HG02870 (cell line): Measurements from ENCODE around the gene LONP1.
"Not testable (repeated sequence)": the region's sequence is repeated elsewhere in the genome, so short reads cannot be mapped to it uniquely, and the experiment has no call there.

ENCODE experiments used
- ATAC-seq: cut with Tn5 transposase; IDR thresholded peaks from one replicate; pipeline ENCODE4 v1.9.1; 2021; ENCODE audit warnings: mild to moderate bottlenecking, moderate library complexity; ENCODE audit not compliant: unreplicated experiment

LONP1 gene

DNA sequence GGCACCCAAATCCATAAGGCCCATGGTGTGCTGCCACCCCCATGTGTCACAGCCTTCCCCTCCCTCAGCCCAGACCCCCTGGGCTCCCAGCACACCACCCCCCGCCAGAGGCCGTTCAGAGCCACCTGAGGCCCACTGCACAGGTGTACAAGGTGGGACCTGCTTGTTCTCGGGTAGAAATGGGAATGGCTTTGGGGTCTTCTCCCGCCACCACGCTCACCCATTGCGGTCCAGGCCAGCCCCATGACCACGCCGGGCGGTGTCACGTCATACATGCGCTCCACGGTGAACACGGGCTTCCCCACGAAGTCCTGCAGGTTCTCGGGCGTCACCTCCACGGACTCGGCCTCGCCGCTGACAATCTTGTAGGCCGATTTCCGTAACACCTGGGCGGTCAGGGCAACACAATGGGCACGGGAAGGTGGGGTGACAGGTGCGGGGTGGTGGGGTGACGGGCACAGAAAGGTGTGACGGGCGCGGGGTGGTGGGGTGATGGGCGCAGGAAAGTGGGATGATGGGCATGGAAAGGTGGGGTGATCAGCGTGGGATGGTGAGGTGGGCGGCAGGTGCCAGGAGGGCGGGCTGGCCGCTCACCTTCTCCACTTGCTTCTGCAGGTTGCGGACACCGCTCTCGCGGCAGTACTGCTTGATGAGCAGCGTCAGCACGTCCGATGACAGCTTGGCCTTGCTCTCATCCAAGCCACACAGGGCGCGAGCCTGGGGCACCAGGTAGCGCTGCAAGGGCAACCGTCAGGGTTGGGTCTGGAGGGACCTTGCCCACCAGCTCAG, 25.6 kb downstream of the LONP1 start:
- no peak for ATAC-seq

DNA sequence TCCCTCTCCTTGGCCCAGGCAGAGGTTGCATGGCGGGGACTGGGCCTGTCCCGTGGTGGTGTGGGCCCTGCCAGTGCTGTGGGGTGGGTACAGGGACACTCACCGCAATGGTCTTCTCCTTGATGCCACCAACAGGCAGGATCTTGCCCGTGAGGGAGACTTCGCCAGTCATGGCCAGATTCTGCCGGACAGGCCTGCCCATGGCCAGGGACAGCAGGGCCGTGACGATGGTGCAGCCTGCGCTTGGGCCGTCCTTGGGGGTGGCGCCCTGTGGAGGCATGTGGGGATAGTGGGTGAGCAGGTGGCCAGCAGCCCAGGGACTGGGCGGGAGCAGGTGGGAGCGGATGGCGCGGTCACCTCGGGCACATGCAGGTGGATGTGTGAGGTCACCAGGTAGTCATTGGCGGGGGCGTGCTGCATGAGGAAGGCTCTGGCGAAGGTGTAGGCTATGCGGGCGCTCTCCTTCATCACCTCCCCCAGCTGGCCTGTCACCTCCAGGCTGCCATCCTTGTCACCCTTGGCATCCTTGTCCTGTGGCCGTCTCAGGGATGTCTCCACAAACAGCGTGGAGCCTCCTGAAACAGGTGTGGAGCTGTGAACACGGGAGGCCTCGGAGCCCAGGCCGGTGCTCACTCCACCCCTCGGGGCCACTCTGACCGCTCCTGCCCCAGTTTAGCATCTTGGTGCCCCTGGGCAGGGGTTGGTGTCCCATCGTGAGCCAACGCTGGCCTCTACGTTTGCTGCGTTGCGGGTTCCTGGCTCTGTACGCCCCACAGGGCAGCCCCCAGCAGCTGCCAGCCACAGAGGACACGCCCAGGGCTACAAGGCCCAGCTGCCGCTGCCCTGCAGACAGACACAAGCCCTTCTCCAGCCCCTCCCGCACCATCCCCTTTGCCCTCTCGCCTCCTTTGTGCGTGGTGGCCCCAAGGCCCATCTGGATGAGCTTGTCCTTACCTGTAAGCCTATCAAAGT, 26.5 kb downstream of the LONP1 start:
- no peak for ATAC-seq

DNA sequence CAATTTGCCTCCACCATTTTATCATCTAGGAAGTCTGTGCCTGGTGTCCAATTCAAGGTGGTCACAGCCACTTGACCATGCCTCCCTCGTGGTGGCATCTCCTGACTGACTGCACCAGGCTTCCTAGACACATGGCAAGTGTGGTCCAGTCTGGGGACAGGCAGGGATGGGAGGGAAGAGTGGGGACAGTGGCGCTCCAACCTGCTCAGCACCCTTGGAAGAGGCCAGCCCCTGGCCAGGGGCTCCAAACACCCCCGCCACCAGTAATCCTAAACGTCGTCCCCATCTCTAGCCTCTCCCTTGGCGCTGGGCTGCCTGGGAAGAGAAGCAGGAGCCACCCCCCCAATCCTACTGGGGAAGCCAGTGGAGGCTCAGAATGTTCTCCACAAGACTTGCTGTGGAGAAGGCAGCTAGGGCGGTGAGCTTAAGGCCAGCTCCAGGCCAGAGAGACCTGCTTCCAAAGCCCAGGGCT, 27.2 kb downstream of the LONP1 start:
- no peak for ATAC-seq

DNA sequence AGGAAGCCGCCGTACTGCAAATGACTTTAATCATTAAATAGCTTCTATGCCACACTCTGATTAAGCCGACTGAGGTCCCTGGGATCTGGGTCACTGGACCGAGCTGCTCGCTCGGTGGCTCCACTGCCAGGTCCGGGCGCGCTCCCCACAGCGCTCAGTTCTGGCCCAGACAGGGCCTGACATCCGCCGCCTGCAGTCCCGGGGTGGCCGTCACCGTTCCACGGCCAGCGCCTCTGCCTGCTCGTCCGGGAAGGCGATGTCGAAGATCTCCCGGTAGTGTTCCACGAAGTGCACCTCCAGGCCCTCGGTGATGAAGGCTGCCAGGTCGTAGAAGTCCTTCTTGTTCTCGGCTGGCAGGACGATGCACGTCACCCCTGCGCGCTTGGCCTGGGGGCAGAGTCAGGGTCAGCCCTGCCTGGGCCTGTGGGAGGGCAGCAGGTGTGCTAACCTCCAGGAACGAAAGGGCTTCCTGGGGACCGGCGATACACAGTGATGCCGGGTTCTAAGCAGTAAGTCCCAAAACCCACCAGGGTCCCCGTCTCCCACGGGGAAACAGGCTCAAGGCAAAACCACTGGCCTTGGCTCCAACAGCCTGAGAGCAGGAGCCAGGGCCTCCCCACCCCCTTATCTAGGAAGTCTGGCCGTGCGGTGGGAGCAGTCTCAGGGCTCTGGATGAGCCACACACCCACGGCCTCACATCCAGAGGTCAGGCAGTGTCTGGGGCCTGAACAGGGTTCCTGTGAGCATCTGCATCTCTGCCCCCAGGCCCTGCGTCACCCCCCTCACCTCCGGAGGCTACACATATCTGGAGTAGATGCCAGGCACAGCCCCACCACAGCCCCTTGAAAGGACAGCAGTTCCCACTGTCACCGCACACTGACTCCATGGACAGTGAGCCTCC, 27.9 kb downstream of the LONP1 start:
- ATAC-seq: no peak

DNA sequence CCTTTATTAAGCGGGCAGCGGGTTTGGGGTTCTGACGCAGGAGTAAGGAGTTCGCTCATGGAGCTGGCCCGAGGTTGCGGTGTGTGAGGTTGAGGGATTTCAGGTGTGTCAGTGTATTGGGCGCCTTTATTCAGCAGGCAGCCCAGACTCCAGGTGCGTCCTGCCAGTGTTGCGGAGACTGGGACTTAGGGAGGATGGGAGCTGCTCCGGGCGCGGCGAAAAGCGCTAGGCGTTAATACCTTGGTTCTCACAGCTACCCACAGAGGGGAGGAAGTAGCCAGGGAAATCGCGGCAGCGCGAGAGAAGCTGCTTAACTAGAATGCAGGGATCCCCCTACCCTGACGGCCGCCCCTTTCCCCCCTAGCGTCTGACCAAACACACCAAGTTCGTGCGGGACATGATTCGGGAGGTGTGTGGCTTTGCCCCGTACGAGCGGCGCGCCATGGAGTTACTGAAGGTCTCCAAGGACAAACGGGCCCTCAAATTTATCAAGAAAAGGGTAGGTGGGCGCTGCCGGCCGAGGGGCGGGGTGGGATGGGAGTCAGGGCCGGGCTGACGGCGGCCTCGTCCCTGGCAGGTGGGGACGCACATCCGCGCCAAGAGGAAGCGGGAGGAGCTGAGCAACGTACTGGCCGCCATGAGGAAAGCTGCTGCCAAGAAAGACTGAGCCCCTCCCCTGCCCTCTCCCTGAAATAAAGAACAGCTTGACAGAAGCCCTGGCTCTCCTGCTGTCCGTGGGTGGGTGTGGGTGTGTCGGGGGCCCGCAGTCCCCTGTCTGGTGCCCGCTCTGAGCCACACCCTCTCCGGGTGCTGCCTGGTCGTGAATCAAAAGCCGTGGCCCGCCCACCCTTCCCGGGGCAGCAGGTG, 28.8 kb downstream of the LONP1 start:
- ATAC-seq: no peak

DNA sequence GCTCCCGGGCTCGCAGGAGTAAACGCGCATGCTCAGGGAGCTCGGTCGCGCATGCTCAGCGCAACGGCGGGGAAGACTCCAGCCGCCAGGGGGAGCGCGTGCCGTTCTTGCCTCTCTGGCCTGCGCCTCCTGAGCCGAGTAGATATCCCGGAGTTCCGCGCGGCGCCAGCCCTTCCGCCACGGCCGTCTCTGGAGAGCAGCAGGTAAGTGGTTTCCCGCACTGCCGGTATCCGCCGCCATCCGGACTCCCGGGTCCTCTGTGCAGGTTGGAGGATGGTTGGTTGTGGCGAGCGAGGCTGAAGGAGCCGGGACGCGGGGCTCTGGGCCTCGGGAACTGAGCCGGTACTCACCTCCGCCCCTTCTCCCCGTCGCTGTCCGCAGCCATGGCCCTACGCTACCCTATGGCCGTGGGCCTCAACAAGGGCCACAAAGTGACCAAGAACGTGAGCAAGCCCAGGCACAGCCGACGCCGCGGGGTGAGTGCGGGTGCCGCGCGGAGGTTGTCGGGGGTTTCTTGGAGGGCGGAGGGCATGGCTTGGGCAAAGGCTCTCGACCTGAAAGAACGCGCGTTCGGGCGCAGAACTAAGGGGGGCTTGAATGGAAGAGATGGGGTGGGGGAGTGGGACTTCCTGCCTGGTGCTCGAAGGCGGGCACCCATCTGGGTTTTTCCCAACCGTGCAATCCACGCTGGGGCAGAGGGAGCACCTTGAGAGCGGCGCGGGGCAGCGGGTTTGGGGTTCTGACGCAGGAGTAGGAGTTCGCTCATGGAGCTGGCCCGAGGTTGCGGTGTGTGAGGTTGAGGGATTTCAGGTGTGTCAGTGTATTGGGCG, 29.6 kb downstream of the LONP1 start, which contains the start of gene RPL36:
TSS of gene RPL36 (plus strand) at position 171 of the 830 bp plus-strand sequence. CDS start at position 384, 213 bp downstream.
- ATAC-seq: peak; percentile 33

DNA sequence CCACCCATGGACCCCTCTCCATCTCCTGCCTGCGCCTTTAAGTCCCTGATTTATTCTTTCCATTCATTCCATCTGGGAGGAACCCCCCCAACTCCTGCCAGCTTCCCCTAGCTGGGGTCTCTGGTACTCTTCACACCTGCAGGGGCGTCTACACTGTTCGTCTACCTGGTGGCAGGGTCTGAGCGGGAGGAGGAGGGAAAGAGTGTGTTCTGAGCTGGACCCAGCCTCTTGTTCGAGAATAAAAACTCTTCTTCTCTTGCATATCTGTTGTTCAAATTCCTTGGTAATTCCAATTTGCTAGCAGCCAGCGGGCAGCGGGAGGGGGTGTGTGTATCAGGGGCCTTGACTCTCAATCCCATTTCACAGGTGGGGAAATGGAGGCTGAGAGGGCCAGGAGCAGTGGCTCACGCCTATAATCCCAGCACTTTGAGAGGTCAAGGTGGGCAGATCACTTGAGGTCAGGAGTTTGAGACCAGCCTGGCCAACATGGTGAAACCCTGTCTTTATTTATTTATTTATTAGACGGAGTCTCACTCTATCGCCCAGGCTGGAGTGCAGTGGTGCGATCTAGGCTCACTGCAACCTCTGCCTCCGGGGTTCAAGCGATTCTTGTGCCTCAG, 31.6 kb downstream of the LONP1 start:
- not testable (repeated sequence) for ATAC-seq

DNA sequence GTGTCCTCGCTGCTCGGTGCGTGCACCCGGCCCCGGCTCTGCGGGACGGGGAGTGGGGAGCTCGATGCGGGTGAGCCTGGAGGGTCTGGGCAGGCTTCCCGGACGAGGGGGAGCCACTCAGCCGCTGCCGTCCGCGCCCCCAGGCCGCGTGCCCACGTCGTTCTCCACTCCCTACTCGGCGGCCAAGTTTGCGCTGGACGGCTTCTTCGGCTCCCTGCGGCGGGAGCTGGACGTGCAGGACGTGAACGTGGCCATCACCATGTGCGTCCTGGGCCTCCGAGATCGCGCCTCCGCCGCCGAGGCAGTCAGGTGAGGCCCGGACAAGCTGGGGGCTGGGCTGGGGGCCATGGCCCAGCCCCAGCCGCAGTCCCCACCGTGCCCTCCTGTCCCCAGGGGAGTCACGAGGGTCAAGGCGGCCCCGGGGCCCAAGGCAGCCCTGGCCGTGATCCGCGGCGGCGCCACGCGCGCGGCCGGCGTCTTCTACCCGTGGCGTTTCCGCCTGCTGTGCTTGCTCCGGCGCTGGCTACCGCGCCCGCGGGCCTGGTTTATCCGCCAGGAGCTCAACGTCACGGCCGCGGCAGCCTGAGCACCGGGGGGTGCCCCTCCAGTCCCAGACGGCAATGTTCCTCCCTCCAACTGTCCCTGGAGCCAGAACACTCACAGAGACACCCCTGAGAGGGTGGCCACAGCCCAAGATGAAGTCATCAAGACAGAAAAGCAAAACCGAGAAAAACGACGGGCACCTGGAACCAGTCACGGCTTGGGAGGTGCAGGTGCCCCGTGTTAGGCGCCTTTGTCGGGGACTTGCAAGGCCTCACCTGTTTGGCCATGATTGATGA, 32.4 kb downstream of the LONP1 start:
- no peak for ATAC-seq

DNA sequence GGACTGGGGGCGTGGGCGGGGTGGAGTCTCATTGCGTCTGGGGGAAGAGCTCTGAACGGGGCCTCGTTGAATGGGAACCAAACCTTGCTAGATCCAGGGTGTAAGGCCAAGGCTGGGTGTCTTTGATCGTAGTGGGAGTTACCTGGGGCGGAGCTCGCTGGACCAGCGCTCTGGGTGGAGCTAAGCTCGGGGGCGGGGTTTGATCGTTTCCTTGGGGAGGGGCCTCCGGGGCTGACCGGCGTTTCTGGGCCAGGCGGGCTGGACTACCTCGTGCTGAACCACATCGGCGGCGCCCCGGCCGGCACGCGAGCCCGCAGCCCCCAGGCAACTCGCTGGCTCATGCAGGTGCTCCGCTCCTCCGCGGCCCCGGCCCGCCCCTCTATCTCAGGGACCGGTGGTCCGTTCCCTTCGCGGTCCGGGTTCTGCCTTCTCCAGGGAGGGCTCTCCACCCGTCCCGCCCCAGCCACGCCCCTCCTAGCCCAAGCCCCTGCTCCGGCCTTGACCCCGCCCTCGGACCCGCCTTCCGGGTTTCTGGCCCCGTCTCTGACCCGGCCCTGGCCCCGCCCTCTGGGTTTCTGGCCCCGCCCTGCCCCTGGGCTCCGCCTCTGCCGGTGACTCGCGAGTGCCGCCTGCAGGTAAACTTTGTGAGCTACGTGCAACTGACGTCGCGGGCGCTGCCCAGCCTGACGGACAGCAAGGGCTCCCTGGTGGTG, 33.1 kb downstream of the LONP1 start:
- ATAC-seq: peak; percentile 52

DNA sequence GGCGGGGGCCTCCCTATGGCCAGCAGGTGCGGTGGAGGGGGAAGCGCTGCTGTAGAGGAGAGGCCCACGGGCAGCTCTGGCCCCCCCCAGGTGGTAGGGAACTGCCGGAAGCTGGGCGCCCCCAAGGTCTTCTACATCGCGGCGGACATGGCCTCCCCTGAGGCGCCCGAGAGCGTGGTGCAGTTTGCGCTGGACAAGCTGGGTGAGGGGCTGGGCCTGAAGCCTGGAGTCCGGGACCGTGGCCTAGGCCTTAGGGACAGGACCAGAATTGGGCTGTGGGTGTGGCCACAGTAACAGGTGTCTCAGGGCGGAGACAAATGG, 33.7 kb downstream of the LONP1 start:
- no peak for ATAC-seq

DNA sequence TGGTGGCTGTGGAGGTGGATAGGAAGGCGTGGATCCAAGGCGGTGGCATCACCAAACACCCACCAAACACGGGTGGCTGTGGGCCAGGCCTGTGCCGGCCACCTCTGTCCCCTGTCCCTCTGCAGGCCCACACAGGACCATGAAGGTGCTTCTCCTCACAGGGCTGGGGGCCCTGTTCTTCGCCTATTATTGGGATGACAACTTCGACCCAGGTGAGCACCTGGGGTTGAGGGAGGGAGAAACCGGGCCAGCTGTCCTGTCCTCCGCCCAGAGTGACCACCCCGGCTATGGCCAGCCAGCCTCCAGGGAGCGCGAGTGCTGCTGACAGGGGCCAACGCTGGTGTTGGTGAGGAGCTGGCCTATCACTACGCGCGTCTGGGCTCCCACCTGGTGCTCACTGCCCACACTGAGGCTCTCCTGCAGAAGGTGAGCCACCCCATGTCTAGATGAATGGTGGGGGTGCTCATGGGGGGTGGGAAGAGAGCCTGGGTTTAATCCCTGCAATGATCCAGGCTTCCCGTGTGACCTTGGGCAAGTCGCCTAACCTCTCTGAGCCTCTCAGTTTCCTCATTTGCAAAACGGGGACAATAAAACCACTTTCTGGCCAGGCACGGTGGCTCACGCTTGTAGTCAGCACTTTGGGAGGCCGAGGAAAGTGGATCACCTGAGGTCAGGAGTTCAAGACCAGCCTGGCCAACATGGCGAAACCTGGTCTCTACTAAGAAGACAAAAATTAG, 35.1 kb downstream of the LONP1 start:
- ATAC-seq: no peak

DNA sequence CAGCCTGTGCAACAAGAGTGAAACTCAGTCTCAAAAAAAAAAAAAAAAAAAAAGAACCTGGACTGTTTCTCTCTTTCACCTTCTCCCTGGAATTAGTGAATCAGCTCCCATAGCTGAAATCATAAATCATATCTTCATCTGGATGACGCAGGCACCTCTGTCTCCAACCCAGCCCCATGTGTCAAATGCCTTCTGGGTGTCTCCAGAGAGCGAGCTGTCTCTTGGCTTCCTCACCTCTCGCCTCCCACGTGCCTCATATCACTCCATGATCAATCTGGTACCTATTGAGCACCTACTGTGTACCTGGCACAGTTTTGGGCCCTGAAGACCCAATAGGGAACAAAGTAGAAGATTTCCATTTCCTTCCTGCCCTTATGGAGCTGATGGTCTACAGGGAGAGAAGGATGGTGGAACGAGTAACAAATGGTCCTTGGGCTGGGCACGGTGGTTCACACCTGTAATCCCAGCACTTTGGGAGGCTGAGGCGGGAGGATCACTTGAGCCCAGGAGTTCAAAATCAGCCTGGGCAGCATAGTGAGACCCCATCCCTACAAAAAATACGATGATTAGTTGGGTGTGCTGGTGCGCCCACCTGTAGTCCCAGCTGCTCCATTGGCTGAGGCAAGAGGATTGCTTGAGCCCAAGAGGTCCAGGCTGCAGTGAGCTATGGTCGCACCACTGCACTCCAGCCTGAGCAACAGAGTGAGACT, 36.6 kb downstream of the LONP1 start:
- no peak for ATAC-seq

DNA sequence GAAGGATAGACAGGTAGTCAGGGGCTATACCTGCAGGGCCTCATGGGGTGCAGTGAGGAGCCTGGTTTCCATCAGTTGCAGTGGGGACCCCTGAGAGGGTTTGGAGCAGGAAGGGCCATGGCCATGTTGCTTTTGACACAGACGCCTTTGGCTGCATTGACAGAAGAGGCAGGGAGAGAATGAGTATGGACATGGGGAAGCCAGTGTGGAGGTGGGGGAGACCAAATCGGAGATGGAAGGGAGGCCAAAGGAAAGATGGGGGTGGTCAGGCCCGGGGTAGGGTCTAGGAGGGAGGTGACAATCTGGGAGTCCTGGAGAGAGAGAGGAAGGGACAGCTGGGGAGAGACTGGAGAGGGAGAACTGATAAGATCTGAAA, 37.9 kb downstream of the LONP1 start:
- ATAC-seq: no peak

DNA sequence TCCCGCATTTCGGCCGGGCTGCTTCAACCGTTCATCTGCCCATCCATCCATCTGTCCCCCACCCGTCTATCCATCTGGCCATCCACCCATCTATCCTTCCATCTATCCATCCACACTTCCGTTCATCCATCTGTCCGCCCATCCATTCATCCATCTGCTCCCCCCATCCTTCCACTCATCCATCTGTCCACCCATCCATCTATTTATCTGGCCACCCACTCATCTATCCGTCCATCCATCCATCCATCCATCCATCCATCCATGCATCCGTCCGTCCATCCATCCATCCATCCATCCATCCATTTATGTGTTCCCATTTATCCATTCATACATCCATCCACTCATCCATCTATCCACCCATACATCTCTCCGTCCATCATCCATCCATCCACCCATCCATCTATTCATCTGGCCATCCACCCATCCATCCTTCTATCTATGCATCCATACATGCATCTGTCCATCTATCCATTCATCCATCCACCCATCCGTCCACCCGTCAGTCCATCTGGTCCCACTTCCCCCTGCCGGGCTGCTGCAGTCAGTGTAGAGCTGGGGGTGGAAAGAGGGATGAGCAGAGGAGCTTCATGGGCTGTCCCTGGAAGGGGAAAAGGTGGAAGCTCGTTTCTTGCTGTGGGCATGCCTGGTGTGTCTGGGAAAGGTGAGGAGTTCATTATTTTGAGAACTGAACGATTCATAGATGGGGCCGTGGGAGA, 38.4 kb downstream of the LONP1 start:
- no peak for ATAC-seq
